ENCODE measurements around the gene NFIL3. TPM values are rescaled to one million over a fixed set of nuclear protein-coding genes. Genes with fewer than 3 reads are reported as not detected.

Gene NFIL3
- total RNA-seq, 2 experiments from 2014 or later, result 6.2 to 11.9 TPM

GRCh38 chr9:91410161-91410560, 13.5 kb downstream of the NFIL3 start:
- Histone ChIP-seq H3K9me3 (ENCODE audit: low read length) (no peaks in the 10 kb centered on the region), H3K79me2 (ENCODE audit: insufficient read depth, low read depth, low read length) (no peaks in the 10 kb centered on the region), H2AFZ (ENCODE audit: low read length) (no peak overlapping the region), H3K4me2 (ENCODE audit: low read length) (no peak overlapping the region), H3K27ac (ENCODE audit: low read depth, low read length, poor library complexity, severe bottlenecking) (no peak overlapping the region), H3K36me3 (ENCODE audit: insufficient read depth, low read length) (peaks cover 6% of the 10 kb centered on the region), H4K20me1 (ENCODE audit: insufficient read depth, low read length) (no peaks in the 10 kb centered on the region), H3K4me3 (ENCODE audit: low read depth, low read length, poor library complexity, severe bottlenecking) (no peak overlapping the region), H3K4me1 (ENCODE audit: insufficient read depth, low read length, poor library complexity, severe bottlenecking) (peaks cover 6% of the 10 kb centered on the region), H3K9me2 (ENCODE audit: insufficient read depth, low read length) (no peaks in the 10 kb centered on the region)
- intact Hi-C loops (cut with micrococcal nuclease; ENCODE audit: unreplicated experiment), result no loop called here
- BruUV-seq (replicated peaks), result TSS peak; percentile 58
- POLR2A ChIA-PET, result interaction anchor here (0.9 kb wide), 1 partner anchor 261 kb away, joined by 3 read pairs; no protein-coding TSS in a partner anchor
- DNase-seq (ENCODE audit: low spot score), result no peak
- CTCF ChIA-PET (ENCODE audit: unreplicated experiment), result no interaction called here
- no peak for TF ChIP-seq EZH2phosphoT487 (IDR thresholded peaks at IDR 0.05; ENCODE audit: borderline replicate concordance, low read depth, low read length)
- no peak for TF ChIP-seq CTCF (conservative IDR thresholded peaks at IDR 0.05; ENCODE audit: low read length)

- DNase-seq (ENCODE audit: low spot score), result no peak
- H3K79me2 ChIP-seq (ENCODE audit: insufficient read depth, low read depth, low read length), result no peaks in the 10 kb centered on the region
- H2AFZ ChIP-seq (ENCODE audit: low read length), result no peak overlapping the region
- CTCF ChIA-PET (ENCODE audit: unreplicated experiment), result no interaction called here
- H3K4me2 ChIP-seq (ENCODE audit: low read length), result no peak overlapping the region
- TF ChIP-seq EZH2phosphoT487 (IDR thresholded peaks at IDR 0.05; ENCODE audit: borderline replicate concordance, low read depth, low read length) (no peak), CTCF (conservative IDR thresholded peaks at IDR 0.05; ENCODE audit: low read length) (no peak)
- BruUV-seq (replicated peaks), result no TSS peak
- no peak overlapping the region for H3K4me3 ChIP-seq (ENCODE audit: low read depth, low read length, poor library complexity, severe bottlenecking)
- POLR2A ChIA-PET, result no interaction called here
- no peaks in the 10 kb centered on the region for H3K9me3 ChIP-seq (ENCODE audit: low read length)
- H3K9me2 ChIP-seq (ENCODE audit: insufficient read depth, low read length), result no peaks in the 10 kb centered on the region
- peaks cover 6% of the 10 kb centered on the region for H3K4me1 ChIP-seq (ENCODE audit: insufficient read depth, low read length, poor library complexity, severe bottlenecking)
- no peak overlapping the region for H3K27ac ChIP-seq (ENCODE audit: low read depth, low read length, poor library complexity, severe bottlenecking)
- peaks cover 6% of the 10 kb centered on the region for H3K36me3 ChIP-seq (ENCODE audit: insufficient read depth, low read length)
- intact Hi-C loops (cut with micrococcal nuclease; ENCODE audit: unreplicated experiment), result no loop called here
- no peaks in the 10 kb centered on the region for H4K20me1 ChIP-seq (ENCODE audit: insufficient read depth, low read length)
These were observed 15.2 kb downstream of the NFIL3 start for GRCh38 chr9:91408475-91408874.

- Histone ChIP-seq H3K4me1 (ENCODE audit: insufficient read depth, low read length, poor library complexity, severe bottlenecking) (peaks cover 6% of the 10 kb centered on the region), H3K9me3 (ENCODE audit: low read length) (no peaks in the 10 kb centered on the region), H4K20me1 (ENCODE audit: insufficient read depth, low read length) (no peaks in the 10 kb centered on the region), H3K36me3 (ENCODE audit: insufficient read depth, low read length) (peaks cover 6% of the 10 kb centered on the region), H3K27ac (ENCODE audit: low read depth, low read length, poor library complexity, severe bottlenecking) (no peak overlapping the region), H3K79me2 (ENCODE audit: insufficient read depth, low read depth, low read length) (no peaks in the 10 kb centered on the region), H3K4me3 (ENCODE audit: low read depth, low read length, poor library complexity, severe bottlenecking) (no peak overlapping the region), H2AFZ (ENCODE audit: low read length) (no peak overlapping the region), H3K9me2 (ENCODE audit: insufficient read depth, low read length) (no peaks in the 10 kb centered on the region), H3K4me2 (ENCODE audit: low read length) (no peak overlapping the region)
- DNase-seq (ENCODE audit: low spot score), result no peak
- POLR2A ChIA-PET, result no interaction called here
- CTCF ChIA-PET (ENCODE audit: unreplicated experiment), result no interaction called here
- TF ChIP-seq EZH2phosphoT487 (IDR thresholded peaks at IDR 0.05; ENCODE audit: borderline replicate concordance, low read depth, low read length), result no peak
- intact Hi-C loops (cut with micrococcal nuclease; ENCODE audit: unreplicated experiment), result no loop called here
- BruUV-seq (replicated peaks), result no TSS peak
These were observed 15.9 kb downstream of the NFIL3 start for GRCh38 chr9:91407580-91408318.
